HG03378 (cell line): ENCODE data around the gene ZNF398.

Experiments
- ATAC-seq: cut with Tn5 transposase; IDR thresholded peaks from one replicate; pipeline ENCODE4 v1.9.1; 2021; ENCODE audit warnings: mild to moderate bottlenecking, moderate library complexity; ENCODE audit not compliant: unreplicated experiment

The ZNF398 gene

DNA sequence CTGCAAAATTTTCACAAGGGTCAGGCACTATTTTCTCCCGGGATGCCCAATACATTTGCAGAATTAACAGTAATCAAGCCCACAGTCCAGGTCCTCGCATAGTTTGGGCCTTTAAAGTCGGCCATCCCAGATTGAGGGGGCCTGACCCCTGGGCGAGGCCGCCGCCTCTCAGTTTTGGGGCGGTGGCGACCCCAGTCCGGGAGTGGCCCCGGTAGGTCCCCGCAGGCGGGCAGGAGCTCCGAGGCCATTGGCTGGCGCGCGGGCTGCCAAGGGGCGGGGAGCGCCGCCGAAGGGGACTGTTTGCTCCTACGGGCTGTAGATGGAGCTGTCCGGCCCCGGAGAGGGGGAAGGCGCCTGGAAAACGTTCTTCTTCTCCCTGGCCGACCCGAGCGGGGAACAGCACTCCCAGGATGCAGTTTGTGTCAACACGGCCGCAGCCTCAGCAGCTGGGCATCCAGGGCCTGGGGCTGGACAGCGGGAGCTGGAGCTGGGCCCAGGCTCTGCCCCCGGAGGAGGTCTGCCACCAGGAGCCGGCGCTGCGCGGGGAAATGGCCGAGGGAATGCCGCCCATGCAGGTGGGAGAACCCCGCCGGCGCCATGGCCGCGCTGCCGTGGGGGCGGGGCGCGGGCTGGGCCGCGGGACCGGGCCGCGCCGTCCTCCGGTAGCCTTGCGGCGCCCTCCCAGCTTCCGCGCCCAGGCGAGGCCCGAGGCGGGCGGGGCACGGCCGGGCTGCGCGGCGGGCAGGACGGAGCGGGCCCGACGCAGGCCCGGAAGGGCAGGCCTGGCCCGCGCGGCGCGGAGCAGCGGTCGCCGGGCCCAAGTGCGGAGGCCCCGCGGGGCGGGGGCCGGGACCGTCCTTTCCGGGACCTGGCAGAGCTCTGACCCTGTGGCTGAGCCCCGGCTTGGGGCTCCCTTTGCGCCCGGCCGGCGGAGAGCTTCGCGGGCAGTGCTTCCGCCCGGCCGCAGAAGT lies 48.2 kb downstream of the ZNF398 start, which contains the start of gene ZNF282:
Gene ZNF282, plus strand, starts transcription at position 367 of the 971 bp plus-strand sequence. Its CDS starts 44 bp downstream, at position 411.
- ATAC-seq: peak; percentile 83

DNA sequence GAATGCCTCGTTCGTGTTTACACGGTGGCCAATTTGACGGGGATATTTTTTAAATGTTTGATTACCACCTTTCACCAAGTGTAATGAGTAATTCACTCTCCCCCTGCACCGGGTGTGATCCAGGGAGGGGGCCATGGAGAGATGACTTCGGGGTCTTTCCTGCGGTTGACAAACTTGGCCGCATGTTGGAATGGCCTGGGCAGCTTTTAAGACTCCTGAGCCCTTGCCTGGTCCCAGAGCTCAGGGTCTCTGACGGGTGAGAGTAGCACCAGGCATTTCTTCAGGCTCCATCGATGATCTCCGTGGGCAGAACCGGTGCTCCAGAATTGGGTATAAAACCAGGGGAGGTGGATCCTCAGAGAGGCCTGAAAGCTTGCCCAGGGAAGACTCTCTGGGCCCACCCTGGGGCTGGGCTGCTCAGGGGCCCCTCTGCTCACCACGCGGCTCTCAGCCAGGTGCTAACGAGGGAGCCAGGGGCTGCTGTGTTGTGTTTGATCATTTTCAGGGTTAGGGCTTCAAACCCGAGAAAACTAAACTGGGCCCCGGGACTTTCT lies 49.0 kb downstream of the ZNF398 start:
- no peak for ATAC-seq

DNA sequence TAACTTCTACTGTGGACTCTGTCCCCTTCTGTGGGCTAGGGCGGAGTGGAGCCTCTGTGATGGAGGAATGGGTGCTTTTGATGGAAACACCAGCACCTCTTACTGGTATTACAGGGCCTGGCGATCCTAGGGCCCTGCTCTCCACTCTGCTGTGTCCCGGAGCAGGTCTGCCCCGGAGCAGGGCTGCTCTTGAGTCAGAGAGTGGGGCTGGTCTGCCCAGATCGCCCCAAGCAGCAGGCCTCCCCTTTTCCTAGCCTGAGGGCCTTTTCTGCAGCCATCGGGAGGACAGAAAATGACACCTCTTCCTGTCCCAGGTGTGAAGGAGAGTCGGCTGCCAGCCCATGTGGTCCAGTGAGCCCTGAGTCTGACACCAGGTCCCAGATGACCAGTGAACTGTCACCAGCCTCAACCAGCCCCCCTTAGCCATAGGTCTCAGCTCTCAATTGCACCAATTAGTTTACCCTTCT lies 49.5 kb downstream of the ZNF398 start:
- ATAC-seq: no peak

DNA sequence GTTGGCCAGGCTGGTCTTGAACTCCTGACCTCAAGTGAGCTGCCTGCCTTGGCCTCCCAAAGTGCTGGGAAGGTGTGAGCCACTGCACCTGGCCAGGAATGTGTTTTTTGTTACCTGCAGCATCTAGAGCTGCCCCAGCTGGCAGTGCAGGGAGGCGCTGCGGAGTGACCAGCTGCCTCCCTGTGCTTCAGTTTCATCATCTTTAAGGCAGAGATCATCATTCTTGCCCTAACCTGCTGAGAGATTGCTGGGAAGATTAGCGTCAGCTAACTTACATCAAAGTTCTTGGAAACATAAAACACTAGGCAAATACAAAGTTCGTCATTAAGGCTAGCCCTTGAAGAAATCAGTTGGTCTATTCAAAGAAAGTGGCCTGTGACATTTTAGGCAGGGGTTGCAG lies 50.4 kb downstream of the ZNF398 start:
- no peak for ATAC-seq

DNA sequence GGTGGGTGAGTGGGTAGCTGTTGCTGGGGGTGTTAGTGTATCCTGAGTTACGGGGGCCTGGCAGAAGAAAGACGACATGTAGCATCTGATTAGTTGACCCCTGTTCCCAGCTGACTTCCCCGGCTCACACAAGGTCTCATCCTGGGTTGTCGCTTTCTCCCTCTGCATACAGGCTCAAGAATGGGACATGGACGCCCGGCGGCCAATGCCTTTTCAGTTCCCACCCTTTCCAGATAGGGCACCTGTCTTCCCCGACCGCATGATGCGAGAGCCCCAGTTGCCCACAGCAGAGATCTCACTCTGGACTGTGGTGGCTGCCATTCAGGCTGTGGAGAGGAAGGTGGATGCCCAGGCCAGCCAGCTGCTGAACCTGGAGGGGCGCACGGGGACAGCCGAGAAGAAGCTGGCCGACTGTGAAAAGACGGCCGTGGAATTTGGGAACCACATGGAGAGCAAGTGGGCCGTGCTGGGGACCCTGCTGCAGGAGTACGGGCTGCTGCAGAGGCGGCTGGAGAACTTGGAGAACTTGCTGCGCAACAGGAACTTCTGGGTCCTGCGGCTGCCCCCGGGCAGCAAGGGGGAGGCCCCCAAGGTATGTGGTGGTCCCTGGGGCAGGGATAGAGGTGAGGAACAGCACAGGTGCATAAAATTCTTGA lies 51.0 kb downstream of the ZNF398 start:
- ATAC-seq: no peak

DNA sequence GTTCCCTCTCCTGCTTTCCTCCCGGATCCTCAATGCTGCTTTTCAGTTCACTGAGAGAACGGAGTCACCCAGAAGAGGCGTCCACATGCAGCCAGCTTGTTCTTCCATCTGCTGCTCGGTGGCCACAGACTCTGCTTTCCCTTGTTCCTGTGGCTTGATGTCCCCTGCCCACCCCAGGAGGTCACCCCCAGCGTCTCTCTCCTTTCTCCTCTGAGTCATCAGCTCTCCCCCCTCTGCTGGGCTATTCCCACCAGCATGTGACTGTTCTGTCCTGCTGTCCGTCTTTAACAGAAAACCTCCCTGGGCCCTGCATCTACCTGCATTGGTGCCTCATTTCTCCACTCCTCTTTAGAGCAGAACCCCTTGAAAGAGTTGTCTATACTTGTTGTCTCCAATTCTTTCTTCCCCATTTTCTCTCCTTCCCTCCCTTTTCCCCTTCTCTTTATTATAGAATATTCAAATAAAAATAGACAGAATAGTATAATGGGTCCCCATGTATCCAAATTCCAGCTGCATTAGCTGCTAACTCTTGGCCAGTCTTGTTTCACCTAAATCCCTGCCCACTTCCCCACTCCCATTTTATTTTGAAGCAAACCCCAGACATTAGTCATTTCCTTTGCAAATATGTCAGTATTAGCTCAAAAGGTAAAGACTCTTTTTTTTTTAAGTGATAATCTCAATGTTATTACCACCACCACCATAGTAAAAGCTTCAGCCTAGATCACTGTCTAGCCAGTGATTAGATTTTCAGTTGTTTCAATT lies 52.2 kb downstream of the ZNF398 start:
- ATAC-seq: no peak

DNA sequence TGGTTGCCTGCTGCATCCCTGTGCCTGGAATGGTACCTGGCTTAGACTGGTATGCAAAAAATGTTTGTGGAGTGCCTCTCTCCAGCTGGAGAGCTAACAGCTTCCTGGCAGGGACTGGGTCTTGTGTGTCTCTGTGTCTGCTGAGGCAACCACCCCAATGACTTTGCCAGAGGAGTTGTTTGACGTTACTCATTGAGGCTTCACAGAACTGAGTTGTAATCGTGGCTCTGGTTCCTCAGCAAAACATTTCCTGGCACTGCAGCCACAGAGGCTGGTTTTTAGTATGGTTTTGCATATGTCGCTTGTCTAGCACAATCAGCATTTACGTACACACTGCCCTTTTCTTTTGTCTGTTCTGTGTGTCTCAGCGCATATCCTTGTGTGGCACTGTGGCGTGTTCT lies 55.6 kb downstream of the ZNF398 start:
- no peak for ATAC-seq

DNA sequence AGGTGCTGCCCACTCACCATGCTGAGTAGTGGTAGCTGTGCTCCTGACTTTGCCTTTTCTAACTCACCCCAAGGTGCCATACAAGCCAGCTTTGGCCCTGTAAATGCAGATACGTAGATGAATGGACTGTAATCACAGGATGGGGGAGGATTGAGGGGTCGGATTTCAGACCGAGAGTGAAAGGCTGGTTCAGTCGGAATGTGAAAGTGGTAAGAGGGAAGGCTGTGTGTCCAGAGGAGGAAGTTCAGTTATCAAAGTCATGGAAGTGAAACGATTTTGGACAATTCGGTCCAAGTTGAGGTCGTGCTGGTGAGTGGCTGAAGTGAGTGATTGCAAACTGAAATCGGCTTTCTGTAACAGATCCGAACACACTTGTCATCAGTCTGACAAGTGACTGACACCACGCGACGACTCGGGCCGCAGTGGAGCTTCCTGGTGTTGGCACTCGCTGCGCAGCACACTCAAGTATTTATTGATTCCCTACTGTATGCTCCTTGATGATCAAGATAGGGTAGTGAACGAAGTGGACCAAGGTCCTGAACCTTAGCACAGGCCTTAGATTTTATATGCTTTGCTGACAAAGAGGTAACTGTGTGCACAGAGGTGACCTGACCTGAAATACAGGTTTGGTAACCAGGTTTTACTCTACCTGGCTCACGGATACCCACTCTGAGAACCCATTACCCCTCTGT lies 58.6 kb downstream of the ZNF398 start:
- no peak for ATAC-seq

DNA sequence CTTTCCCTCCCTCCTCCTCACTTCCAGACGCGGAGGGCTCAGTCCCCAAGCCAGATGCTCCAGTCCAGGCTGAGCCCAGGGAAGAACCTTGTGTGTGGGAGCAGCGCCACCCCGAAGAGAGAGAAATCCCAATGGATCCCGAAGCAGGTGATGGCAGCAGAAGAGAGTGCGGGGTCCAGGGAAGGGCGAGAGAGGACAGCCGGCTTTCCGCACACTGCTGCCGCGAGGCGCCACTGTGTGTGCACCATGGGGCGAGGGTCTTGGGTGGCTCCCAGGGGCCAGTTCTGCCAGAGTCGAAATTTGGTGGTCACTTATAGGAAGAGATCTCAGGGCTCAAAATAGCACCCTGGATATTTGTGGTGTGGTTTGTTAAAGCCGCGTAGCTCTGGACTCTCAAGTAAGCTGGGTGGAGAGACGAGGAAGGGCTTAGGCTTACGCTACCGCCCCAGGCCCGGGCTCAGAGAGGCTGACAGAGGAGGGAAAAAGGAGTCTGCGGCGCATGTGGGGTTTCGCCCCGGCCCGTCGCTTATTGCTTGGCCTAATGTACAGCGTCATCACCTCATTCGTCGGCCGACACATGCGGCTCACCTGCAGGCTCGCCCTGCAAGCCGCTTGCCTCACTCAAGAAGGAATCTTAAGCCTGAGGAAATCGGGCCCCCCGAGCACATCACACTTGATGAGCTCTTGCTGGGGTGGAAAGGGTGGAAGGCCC lies 60.2 kb downstream of the ZNF398 start:
- ATAC-seq: no peak

DNA sequence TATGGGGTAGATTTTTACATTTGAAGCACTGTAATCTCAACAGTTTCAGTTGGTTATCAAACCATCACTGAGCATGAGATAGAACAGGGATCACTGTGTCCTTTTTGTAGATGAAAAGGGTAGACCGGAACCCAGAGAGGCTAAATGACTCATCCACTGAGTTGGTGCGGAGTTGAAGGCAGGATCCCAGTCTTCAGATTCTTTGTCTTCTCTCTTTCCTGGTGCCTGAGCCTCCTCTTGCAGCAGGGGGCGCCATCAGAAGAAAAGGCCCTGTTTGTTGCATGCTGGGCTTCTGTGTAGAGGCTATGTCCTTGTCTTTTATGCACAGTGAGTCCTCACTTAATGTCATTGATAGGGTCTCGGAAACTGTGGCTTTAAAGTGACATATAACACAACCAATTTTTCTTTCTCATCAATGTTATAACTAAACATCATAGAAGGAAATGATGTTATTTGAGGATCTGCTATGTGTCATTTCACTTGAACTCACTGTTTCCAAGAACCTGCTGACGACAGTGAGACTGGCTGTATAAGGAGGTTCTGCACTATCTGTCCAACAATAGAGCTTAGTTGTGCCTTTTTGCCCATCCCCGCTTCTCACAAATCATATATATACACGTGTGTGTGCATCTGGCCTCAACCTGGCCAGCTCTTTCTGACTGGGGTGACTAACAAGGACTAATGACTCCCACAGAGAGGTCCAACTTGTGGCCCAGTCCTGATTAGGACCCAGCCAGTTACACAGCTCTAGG lies 62.4 kb downstream of the ZNF398 start:
- no peak for ATAC-seq

DNA sequence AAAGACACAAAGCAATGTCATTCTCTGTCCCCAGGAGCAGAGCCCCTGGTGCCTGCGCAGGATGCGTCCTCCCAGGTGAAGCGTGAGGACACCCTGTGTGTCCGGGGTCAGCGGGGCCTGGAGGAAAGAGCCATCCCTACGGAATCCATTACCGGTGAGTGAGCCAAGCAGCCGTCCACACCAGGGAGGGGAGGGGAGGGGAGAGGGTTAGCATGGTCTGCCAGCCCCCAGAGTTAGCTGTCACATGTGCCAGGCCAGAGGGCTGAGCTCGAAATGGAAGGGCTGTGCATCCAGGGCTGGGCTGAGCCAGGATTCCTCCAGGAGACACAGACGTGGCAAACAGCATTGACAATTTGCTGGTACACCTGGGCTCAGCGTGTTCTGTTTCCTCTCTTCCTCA lies 63.3 kb downstream of the ZNF398 start:
- no peak for ATAC-seq

DNA sequence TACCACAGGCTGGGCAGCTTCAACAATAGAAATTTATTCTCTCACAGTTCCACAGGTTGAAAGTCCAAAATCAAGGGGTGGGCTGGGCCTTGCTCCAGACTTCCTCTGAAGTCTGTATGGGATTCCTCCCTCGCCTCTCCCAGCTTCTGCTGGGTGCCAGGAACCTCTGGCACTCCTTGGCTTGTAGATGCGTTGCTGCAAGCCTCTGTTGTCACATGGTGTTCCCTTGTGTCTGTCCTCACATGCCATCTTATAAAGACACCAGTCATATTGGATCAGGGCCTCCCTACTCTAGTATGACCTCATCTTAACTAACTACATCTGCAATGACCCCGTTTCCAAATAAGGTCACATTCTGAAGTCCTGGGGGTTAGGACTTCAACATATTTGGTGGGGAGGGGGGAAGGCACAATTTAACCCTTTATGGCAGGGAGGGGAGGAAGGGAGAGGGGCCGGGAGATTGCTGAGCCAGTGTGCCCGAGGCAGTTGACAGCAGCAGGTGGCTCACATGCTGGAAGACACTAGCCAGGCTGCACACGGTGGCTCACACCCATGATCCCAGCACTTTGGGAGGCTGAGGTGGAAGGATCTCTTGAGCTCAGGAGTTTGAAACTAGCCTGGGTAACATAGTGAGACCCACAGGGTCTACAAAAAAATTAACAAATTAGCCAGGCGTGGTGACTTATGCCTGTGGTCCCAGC lies 66.9 kb downstream of the ZNF398 start:
- ATAC-seq: no peak

DNA sequence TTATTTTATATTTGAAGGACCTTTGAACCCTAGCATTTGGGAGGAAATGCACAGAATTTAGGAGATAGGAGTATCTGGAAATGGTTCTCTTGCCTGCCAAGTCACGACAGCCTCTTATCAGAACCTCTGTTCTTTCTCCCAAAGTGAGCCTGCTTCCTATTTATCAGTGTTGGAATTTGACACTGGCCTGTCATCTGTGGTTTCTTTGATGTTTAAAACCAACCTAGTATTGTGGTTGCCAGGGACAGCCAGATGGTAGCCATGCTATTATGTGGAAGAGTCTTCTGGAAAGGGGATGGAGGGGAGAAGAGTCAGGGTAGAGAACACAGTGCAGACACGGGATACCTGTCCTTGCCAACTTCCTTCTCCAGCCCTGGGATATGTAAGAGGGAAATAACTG lies 69.1 kb downstream of the ZNF398 start:
- ATAC-seq: no peak

DNA sequence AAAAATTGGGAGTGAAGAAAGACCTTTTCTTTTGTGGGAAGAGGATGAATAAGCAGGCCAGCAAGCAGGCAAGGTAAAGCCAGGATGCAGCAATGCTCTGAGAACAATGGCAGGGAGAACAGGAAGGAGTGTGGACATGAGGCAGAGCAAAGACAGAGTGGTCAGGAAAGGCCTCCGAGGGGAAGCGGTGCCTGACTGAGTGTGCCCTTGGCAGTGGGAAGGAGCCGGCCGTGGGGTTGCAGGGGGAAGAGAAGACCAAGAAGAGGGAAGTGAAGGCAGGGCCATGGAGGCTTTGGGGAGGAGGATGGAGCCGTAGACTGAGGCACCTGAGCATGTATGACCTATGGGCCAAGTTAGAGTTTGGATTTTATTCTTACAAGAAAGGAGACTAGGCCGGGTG lies 70.3 kb downstream of the ZNF398 start:
- ATAC-seq: no peak

DNA sequence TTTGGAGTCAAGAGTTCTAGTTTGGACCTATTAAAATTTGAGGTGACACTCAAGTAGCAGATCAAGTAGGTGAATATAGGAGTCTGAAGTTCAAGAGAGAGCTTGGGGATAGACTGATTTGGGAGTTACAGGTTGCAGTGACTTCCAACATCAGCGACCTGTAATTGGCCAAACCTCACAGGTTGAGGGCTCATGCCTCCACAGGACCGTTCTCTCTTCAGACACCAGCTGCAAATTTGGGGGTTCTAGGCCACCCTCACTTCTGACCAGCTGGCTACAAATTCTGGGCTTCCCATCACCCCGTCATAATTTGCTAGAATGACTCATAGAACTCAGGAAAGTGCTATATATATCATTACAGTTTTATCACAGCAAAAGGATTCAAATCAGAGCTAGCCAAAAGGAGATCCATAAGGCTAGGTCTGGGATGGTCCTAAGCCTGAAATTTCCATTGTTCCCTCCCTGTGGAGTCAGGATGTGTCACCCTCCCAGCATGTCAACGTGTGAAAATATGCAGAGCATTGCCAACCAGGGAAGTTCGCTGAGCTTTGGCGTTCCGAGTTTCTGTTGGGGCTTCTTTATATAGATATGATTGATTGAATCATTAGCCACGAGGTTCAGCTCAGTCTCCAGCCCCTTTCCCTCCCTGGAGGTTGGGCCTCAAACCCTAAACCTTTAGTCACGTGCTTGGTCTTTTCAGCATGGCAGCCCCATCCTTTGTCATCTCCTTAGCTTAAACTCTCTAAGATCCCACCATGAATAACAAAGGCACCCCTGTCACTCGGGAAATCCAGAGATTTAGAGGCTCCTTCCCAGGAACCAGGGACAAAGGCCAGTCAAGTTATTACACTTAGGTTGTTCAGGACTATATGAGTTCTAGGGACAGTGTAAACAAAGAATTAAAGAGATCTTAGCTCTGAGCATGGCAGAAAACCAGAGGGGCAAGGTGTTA lies 71.5 kb downstream of the ZNF398 start:
- no peak for ATAC-seq

DNA sequence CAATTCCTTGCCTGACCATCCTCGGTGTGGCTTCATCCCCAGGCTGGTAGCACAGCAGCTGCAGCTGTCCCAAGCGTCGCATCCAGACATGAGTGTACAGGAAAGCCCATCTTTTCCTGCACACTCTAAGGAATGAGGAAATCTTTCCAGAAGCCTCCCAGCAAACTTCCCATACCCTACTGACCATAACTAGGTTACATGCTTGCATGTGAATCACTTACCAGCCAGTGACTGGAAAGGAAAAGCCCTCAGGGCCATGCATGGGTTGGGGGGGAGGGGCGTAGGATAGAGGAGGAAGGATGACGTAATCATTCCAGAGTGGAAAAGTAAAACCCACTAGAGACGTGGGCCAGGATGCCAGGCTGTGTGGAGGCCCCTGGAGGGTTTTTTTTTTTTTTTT lies 73.3 kb downstream of the ZNF398 start:
- no peak for ATAC-seq

DNA sequence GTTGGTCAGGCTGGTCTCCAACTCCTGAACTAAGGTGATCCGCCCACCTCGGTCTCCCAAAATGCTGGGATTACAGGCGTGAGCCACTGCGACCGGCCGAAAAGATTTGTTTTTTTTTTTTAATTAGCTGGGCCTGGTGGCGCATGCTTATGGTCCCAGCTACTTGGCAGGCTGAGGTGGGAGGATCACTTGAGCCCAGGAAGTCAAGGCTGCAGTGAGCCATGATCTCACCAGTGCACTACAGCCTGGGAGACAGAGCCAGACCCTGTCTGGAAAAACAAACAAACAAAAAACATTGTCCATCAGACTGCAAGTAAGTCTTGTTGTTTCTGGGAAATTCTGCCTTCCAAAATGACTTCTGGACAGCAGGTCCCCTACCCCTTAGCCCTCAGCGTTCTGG lies 75.9 kb downstream of the ZNF398 start:
- ATAC-seq: no peak
